Suppressor macrophage treated with lipopolysaccharide for 1 hour (primary cell): ENCODE data around the gene MPP7.
"Not testable (repeated sequence)": the region's sequence is repeated elsewhere in the genome, so short reads cannot be mapped to it uniquely, and the experiment has no call there.

Experiments
- DNase-seq, 3 donors: peaks; one replicate each; pipeline ENCODE4 v3.0.0-alpha.2; 2020 to 2022

The MPP7 gene

GRCh38 chr10:28302638-28303488 lies at the start of gene MPP7:
MPP7 (minus strand) TSS chr10:28303064; CDS start chr10:28238604, 64,460 bp downstream.
- DNase-seq = peak; percentile 97 to 99 (median 98)

- no peak for DNase-seq
These were observed 47.0 kb upstream of the MPP7 start for GRCh38 chr10:28349892-28350291.

DNA sequence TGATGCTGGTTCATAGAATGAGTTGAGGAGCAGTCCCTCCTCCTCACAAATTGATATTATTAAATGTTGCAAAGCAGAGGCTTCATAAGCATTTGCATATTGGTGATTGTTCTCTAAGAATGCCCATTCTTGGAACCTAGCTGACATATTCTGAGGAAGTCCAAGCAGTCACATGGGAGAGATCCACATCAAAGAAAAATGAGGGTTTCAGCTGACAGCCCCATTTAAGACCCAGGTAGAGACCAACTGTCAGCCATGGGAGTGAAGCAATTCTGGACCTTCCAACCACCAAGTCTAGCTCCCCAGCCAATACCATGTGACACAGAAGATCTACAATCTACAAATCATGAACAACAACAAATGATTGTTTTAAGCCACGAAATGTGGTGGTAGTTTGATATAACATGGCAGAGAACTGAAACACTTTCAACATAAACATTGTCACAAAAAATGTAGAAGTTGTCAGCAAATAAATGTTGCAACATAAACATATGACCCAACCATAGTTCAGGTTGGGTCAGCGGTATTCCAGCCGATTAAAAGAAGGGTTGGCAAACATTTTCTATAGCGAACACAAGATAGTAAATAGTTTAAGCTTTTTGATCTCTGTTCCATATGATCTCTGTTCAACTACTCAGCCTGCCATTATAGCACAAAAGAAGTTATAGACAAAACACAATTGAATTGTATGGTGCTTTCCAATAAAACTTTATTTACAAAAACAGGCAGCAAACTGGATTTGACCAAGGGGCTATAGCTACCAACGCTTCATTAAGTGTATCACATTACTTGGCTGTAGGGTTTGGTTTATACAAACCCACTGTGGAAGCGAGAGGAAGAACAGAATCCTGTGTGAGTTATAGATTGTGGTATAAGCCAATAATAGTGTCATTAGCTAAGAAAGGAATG lies 41.4 kb upstream of the MPP7 start:
- DNase-seq = peak; percentile 25 to 50 (median 36)

DNA sequence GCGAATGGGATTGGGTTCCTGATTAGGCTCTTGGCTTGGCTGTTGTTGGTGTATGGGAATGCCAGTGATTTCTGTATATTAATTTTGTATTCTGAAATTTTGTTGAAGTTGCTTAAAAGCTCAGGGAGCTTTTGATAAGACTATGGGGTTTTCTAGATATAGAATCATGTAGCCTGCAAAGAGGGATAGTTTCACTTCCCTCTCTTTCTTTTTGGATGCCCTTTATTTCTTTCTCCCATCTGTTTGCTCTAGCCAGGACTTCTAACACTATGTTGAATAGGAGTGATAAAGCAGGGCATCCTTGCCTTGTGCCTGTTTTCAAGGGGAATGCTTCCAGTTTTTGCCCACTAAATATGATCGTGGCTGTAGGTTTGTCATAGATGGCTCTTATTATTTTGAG lies 40.4 kb upstream of the MPP7 start:
- DNase-seq = no peak

GRCh38 chr10:28341679-28342078 lies 38.8 kb upstream of the MPP7 start:
- DNase-seq = not testable (repeated sequence)

DNA sequence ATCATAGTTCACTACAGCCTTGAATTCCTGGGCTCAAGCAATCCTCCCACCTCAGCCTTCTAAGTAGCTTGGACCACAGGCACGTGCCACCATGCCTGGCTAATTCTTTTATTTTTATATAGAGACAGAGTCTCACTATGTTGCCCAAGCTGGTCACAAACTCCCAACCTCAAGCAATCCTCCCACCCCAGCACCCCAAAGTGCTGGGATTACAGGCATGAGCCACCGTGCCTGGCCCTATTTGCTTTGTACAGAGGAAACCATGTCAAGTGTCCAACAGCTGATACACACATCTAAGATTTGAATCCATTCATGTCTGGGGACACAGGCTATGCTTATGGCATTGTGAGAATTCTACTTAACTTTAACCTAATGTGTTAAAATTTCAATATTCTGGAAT lies 29.9 kb upstream of the MPP7 start:
- DNase-seq = no peak

DNA sequence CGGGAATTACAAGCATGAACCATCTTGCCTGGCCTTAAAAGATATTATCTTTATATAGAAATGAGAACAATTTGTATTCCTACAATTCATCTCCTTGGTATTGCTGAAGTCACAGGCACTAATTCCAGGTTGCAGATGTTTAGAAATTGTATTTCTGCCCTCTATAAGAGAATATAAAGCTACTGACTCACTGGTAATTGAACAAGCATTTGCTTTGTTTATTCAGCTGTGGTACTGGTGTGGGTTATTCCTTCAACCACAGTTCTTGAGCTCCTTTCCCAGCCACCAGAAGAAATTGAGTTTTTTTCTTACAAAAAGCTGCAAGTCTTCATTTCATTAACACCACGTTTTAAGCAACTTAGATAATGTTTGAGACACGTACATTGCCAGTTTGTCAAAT lies 29.0 kb upstream of the MPP7 start:
- no peak for DNase-seq

- DNase-seq = peak; percentile 39 to 50 (median 47)
These were observed 28.2 kb upstream of the MPP7 start for GRCh38 chr10:28331066-28331465.

DNA sequence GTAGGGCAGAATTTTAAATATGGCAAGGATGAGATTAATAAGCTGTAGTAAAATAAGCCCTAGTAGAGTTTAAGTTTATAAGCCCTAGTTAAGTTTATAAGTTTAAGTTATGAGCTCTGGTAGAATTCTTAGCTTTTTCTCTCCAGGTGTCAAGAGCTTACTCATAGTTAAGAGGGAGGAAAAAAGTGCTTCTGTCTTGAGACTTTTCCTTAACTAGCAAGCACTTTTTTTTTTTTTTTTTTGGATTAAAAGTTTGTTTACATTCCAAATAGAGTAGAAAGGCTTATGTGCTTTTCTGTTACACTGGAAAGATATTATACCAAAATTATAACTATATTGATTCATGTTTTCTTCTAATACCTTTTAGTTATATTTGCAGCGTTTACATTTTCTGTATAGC lies 25.5 kb upstream of the MPP7 start:
- DNase-seq = no peak

GRCh38 chr10:28327491-28327880 lies 24.6 kb upstream of the MPP7 start:
- DNase-seq = no peak

GRCh38 chr10:28326516-28327490 lies 23.9 kb upstream of the MPP7 start:
- no peak for DNase-seq

GRCh38 chr10:28320799-28321198 lies 17.9 kb upstream of the MPP7 start:
- DNase-seq = no peak

GRCh38 chr10:28320090-28320489 lies 17.2 kb upstream of the MPP7 start:
- no peak for DNase-seq

- DNase-seq = peak; percentile 64 to 70 (median 69)
These were observed 16.2 kb upstream of the MPP7 start for GRCh38 chr10:28319061-28319460.

- no peak for DNase-seq
These were observed 15.8 kb upstream of the MPP7 start for GRCh38 chr10:28318626-28319025.

- no peak for DNase-seq
These were observed 14.9 kb upstream of the MPP7 start for GRCh38 chr10:28317760-28318159.

DNA sequence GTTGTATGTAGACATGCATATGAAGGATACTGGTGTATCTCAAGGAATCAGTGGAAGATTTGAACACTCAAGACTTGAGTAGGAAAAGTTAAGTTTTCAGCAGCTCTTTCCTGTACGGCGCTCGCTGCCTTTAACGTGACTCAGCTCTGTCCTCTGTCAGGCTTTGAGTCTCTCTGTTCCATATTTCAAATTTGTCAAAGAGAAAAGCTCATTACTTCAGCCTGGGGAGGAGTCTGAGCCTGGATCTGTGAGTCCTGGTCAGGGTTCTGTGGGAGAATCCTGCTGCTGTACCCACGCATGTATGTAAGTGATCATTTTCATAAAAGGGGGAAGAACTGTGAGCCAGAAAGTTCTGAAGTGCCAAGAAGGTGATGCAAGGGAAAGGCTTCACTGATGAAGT lies 13.8 kb upstream of the MPP7 start:
- peak; percentile 53 to 69 (median 67) for DNase-seq

GRCh38 chr10:28315140-28315539 lies 12.3 kb upstream of the MPP7 start:
- no peak for DNase-seq

DNA sequence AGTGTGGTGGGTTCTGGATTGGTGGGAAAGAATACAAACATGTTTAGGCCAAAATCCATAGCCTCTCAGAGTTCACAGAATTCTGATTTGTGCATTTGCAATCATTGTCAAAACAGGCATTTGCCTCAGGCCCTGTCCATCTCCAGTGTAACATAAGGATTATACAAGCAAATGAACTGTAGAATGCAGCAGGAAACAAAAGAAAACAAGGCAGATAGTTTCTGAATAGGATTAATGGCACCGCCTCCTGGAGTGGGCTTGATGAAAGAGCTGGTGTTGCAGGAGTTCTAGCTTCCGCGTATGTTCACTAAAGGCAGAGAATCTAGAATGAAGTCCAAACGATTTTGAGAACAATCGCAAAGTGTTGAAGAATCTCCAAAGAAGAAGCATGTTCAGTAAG lies 11.3 kb upstream of the MPP7 start:
- no peak for DNase-seq

DNA sequence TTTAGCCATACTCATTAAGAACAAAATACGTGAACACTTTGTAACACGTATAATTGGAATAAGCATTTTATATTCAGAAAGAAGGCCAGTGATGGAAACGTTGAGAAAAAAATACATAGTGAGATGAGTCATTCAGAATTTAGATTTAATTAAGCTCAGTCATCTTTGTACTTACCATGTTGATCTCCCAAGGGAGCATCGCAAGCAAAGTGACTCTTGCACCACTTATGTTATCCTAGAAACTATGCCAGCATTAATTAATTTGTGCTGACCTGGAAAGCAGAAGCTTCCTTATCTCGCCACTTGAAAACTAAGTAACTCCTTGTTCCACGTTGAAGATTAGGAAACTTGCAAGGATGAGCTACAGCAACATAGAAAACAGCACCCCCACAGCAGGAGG lies 9.7 kb upstream of the MPP7 start:
- no peak for DNase-seq

DNA sequence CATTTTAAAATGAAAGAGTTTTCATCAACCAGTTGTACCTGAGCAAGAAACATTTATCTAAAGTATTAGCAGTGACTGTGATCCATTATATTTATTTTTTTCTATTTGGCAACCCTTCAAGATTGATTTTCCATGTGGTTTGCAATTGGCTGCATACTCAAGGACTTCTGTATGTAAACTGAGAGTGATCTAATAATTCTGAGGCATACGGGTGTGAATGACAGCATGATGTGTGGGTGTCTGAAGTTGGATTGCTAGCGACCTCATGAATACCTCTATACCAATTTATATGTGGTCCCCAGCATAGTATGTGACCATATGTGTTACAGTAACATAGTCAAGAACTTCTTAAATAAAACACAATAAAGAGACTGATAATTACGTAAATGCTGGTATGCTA lies 8.2 kb upstream of the MPP7 start:
- no peak for DNase-seq

GRCh38 chr10:28307267-28307666 lies 4.4 kb upstream of the MPP7 start:
- no peak for DNase-seq

DNA sequence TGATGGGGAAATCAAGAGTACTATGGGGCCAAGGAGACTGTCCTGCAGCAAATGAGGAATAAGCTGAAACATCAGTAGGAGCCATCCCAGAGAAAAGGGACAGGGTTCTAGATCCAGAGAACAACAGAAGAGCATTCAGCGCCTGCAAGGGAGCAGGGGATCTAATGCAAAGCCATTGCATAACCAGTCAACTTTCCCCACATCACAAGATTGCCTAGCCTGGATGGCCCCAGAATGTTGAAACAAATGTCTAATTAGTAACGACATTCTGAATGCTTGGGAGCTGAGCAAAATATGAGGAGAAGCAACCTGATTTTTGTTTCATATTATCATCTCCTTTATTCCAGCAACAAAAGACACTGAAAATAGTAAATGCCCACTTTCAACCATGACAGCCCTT lies 2.7 kb upstream of the MPP7 start:
- peak; percentile 68 to 74 (median 68) for DNase-seq
